ENCODE measurements around the gene TRIM46. TPM values are rescaled to one million over a fixed set of nuclear protein-coding genes. Genes with fewer than 3 reads are reported as not detected.
A peak's percentile ranks its signal among the peaks of the same experiment; 100 is the strongest.

TRIM46 gene
- total and polyA plus RNA-seq, 2 of the 13 experiments (the other 11 are each of a cell fraction or from before 2014, with no cell fraction given) = 0.04 to 0.09 TPM

- TF ChIP-seq CEBPG (CRISPR knock-in tag; IDR thresholded peaks at IDR 0.05) (peak; percentile 61), SRSF9 (IDR thresholded peaks at IDR 0.05; ENCODE audit: borderline replicate concordance, insufficient read depth, low read depth, low read length, poor library complexity, severe bottlenecking) (no peak), DBP (CRISPR knock-in tag; IDR thresholded peaks at IDR 0.05; ENCODE audit: not compliant biosample characterization) (no peak), SIN3B (IDR thresholded peaks at IDR 0.05; ENCODE audit: low read length) (no peak), ZNF225 (CRISPR knock-in tag; IDR thresholded peaks at IDR 0.05) (no peak), PBX2 (CRISPR knock-in tag; IDR thresholded peaks at IDR 0.05) (no peak), LRRFIP1 (CRISPR knock-in tag; conservative IDR thresholded peaks at IDR 0.05) (no peak), ZNF253 (CRISPR knock-in tag; IDR thresholded peaks at IDR 0.05; ENCODE audit: borderline replicate concordance) (0 out of 2 replicates have a peak, but pooled peaks have one; percentile 45), ZNF563 (CRISPR knock-in tag; IDR thresholded peaks at IDR 0.05) (0 out of 2 replicates have a peak, but pooled peaks have one; percentile 23), MLLT10 (CRISPR knock-in tag; IDR thresholded peaks at IDR 0.05) (no peak), ZFAT (CRISPR knock-in tag; conservative IDR thresholded peaks at IDR 0.05) (no peak), ZNF646 (CRISPR knock-in tag; IDR thresholded peaks at IDR 0.05) (peak; percentile 27; the same call in 1 of the 2 replicates), KLF9 (CRISPR knock-in tag; IDR thresholded peaks at IDR 0.05; ENCODE audit: low read depth) (no peak), DMTF1 (CRISPR knock-in tag; IDR thresholded peaks at IDR 0.05) (no peak), REPIN1 (CRISPR knock-in tag; IDR thresholded peaks at IDR 0.05; ENCODE audit: borderline replicate concordance, low read depth) (peak; percentile 78; the same call in 1 of the 2 replicates)
Observed at GRCh38 chr1:155172732-155173477, 744 bp upstream of the TRIM46 start, which contains the start of gene KRTCAP2 (continued).
